Measurements from ENCODE around the gene FAM117A.
"Not testable (repeated sequence)": the region's sequence is repeated elsewhere in the genome, so short reads cannot be mapped to it uniquely, and the experiment has no call there.

Gene FAM117A

GRCh38 chr17:49729069-49729468 lies 34.9 kb downstream of the FAM117A start:
- Histone ChIP-seq H3K27me3 (ENCODE audit: control insufficient read depth, insufficient read depth, low read length) (no peaks in the 10 kb centered on the region), H3K27ac (ENCODE audit: low read depth, low read length) (peak overlapping the region; percentile 77), H3K9ac (ENCODE audit: low read length) (no peak overlapping the region), H3K4me1 (ENCODE audit: control insufficient read depth, insufficient read depth, low read length) (peaks cover 46% of the 10 kb centered on the region), H3K4me3 (ENCODE audit: low read length) (no peak overlapping the region), H3K36me3 (ENCODE audit: control insufficient read depth, insufficient read depth, low read length) (no peaks in the 10 kb centered on the region)

GRCh38 chr17:49728425-49728824 lies 35.5 kb downstream of the FAM117A start:
- Histone ChIP-seq H3K4me1 (ENCODE audit: control insufficient read depth, insufficient read depth, low read length) (peaks cover 53% of the 10 kb centered on the region), H3K27me3 (ENCODE audit: control insufficient read depth, insufficient read depth, low read length) (no peaks in the 10 kb centered on the region), H3K4me3 (ENCODE audit: low read length) (no peak overlapping the region), H3K36me3 (ENCODE audit: control insufficient read depth, insufficient read depth, low read length) (no peaks in the 10 kb centered on the region), H3K9ac (ENCODE audit: low read length) (no peak overlapping the region), H3K27ac (ENCODE audit: low read depth, low read length) (peak overlapping the region; percentile 77)

- Histone ChIP-seq H3K36me3 (ENCODE audit: control insufficient read depth, insufficient read depth, low read length) (no peaks in the 10 kb centered on the region), H3K9ac (ENCODE audit: low read length) (no peak overlapping the region), H3K4me3 (ENCODE audit: low read length) (no peak overlapping the region), H3K27me3 (ENCODE audit: control insufficient read depth, insufficient read depth, low read length) (no peaks in the 10 kb centered on the region), H3K4me1 (ENCODE audit: control insufficient read depth, insufficient read depth, low read length) (peaks cover 61% of the 10 kb centered on the region), H3K27ac (ENCODE audit: low read depth, low read length) (peak overlapping the region; percentile 27)
These were observed 36.6 kb downstream of the FAM117A start for GRCh38 chr17:49727380-49727779.

- no peak overlapping the region for H3K4me3 ChIP-seq (ENCODE audit: low read length)
- H3K27me3 ChIP-seq (ENCODE audit: control insufficient read depth, insufficient read depth, low read length), result no peaks in the 10 kb centered on the region
- peaks cover 57% of the 10 kb centered on the region for H3K4me1 ChIP-seq (ENCODE audit: control insufficient read depth, insufficient read depth, low read length)
- H3K27ac ChIP-seq (ENCODE audit: low read depth, low read length), result peak overlapping the region; percentile 65
- H3K36me3 ChIP-seq (ENCODE audit: control insufficient read depth, insufficient read depth, low read length), result peaks cover 4% of the 10 kb centered on the region
- no peak overlapping the region for H3K9ac ChIP-seq (ENCODE audit: low read length)
These were observed 38.3 kb downstream of the FAM117A start for GRCh38 chr17:49725452-49726130.

- H3K4me1 ChIP-seq (ENCODE audit: control insufficient read depth, insufficient read depth, low read length), result peaks cover 46% of the 10 kb centered on the region
- not testable (repeated sequence) for H3K4me3 ChIP-seq (ENCODE audit: low read length)
- H3K27ac ChIP-seq (ENCODE audit: low read depth, low read length), result peak overlapping the region; percentile 84
These were observed 39.4 kb downstream of the FAM117A start for GRCh38 chr17:49724552-49724951.

DNA sequence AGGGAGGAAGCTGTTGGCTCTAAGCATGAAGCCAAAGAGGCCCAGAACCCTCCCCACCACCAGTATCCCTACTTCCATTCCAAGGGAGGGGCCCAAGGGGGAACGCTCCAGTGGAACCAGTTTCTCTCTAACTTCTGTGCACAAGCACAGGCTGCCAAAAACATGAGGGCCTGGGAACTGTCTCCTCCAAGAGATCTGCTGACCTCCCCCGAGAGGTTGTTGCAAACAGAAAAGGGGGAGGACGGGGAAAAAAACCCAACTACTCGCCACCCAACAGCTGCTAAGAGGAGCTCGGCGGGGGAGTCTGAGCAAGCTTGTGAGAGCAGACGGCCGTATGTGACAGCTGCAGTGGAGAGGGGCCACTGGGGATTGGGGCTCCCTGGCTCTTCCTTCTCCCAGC lies 40.5 kb downstream of the FAM117A start:
- no peak overlapping the region for H3K9ac ChIP-seq (ENCODE audit: low read length)
- H3K4me3 ChIP-seq (ENCODE audit: low read length), result peak overlapping the region; percentile 23
- peak overlapping the region; percentile 84 for H3K27ac ChIP-seq (ENCODE audit: low read depth, low read length)
- peaks cover 16% of the 10 kb centered on the region for H3K36me3 ChIP-seq (ENCODE audit: control insufficient read depth, insufficient read depth, low read length)
- H3K4me1 ChIP-seq (ENCODE audit: control insufficient read depth, insufficient read depth, low read length), result peaks cover 36% of the 10 kb centered on the region
- H3K27me3 ChIP-seq (ENCODE audit: control insufficient read depth, insufficient read depth, low read length), result no peaks in the 10 kb centered on the region

More at GRCh38 chr17:49724552-49724951, 39.4 kb downstream of the FAM117A start:
- H3K9ac ChIP-seq (ENCODE audit: low read length); H3K27me3 ChIP-seq (ENCODE audit: control insufficient read depth, insufficient read depth, low read length): not testable (repeated sequence)
- peaks cover 13% of the 10 kb centered on the region for H3K36me3 ChIP-seq (ENCODE audit: control insufficient read depth, insufficient read depth, low read length)

DNA sequence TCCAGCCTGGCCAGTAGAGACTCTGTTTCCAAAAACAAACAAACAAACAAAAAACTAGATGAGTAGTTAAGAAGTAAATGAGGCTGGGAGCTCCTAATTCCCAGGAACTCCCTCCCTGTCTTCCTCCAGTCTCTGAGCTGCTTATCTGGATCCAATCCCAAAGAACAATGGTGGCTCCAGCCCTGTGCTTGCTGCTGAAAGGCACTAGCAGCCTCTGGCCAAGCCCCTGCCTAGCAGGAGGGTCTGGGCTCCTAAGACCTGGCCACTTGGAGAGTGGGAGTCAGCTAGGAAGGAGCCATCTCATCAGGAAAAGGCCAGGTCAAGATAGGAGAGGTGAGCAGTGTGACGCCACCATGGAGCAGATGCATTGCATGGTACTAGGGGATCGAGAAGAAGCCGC lies 41.9 kb downstream of the FAM117A start:
- H3K4me1 ChIP-seq (ENCODE audit: control insufficient read depth, insufficient read depth, low read length), result peaks cover 32% of the 10 kb centered on the region
- no peaks in the 10 kb centered on the region for H3K27me3 ChIP-seq (ENCODE audit: control insufficient read depth, insufficient read depth, low read length)
- H3K4me3 ChIP-seq (ENCODE audit: low read length), result no peak overlapping the region
- peaks cover 24% of the 10 kb centered on the region for H3K36me3 ChIP-seq (ENCODE audit: control insufficient read depth, insufficient read depth, low read length)
- peak overlapping the region; percentile 4 for H3K9ac ChIP-seq (ENCODE audit: low read length)
- peak overlapping the region; percentile 84 for H3K27ac ChIP-seq (ENCODE audit: low read depth, low read length)

- Histone ChIP-seq H3K9ac (ENCODE audit: low read length) (no peak overlapping the region), H3K27me3 (ENCODE audit: control insufficient read depth, insufficient read depth, low read length) (no peaks in the 10 kb centered on the region), H3K4me3 (ENCODE audit: low read length) (no peak overlapping the region), H3K36me3 (ENCODE audit: control insufficient read depth, insufficient read depth, low read length) (peaks cover 40% of the 10 kb centered on the region), H3K27ac (ENCODE audit: low read depth, low read length) (no peak overlapping the region), H3K4me1 (ENCODE audit: control insufficient read depth, insufficient read depth, low read length) (peaks cover 7% of the 10 kb centered on the region)
These were observed 46.5 kb downstream of the FAM117A start for GRCh38 chr17:49717371-49717861.

DNA sequence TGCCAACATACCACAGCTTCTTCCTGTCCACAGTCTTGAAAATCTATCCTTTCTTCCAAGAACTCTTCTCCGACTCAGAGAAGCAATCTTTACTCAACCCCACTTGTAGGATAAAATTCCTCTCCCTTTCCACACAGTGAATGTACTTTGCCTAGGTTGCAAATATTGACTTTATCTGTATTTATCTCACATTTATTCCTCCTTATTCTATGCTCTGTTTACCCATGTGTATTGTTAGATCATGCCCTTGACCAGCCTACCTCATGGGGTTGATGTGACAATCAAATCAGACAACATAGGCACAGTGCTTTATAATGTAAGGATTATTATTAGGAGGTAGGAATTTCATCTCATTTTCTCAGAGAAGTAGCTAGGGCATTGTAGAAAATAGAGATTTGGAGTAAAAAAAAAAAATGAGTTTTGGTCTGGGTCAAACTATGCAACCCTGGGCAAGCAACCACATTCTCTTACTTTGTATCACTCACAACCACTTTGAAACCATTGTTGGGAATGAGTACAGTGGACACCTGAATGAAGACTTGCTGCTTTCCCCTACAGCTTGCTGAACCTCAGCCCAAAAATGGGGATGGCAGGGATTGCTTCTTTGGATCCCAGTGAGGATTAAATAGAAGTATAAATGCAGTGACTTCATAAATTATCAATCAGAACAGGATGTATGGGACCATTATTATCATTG lies 47.1 kb downstream of the FAM117A start:
- no peak overlapping the region for H3K27ac ChIP-seq (ENCODE audit: low read depth, low read length)
- no peak overlapping the region for H3K9ac ChIP-seq (ENCODE audit: low read length)
- peaks cover 39% of the 10 kb centered on the region for H3K36me3 ChIP-seq (ENCODE audit: control insufficient read depth, insufficient read depth, low read length)
- H3K4me3 ChIP-seq (ENCODE audit: low read length), result no peak overlapping the region
- no peaks in the 10 kb centered on the region for H3K27me3 ChIP-seq (ENCODE audit: control insufficient read depth, insufficient read depth, low read length)
- H3K4me1 ChIP-seq (ENCODE audit: control insufficient read depth, insufficient read depth, low read length), result peaks cover under 1% of the 10 kb centered on the region

- H3K27me3 ChIP-seq (ENCODE audit: control insufficient read depth, insufficient read depth, low read length), result no peaks in the 10 kb centered on the region
- no peak overlapping the region for H3K9ac ChIP-seq (ENCODE audit: low read length)
- H3K36me3 ChIP-seq (ENCODE audit: control insufficient read depth, insufficient read depth, low read length), result peaks cover 47% of the 10 kb centered on the region
These were observed 48.1 kb downstream of the FAM117A start for GRCh38 chr17:49715717-49716279.

DNA sequence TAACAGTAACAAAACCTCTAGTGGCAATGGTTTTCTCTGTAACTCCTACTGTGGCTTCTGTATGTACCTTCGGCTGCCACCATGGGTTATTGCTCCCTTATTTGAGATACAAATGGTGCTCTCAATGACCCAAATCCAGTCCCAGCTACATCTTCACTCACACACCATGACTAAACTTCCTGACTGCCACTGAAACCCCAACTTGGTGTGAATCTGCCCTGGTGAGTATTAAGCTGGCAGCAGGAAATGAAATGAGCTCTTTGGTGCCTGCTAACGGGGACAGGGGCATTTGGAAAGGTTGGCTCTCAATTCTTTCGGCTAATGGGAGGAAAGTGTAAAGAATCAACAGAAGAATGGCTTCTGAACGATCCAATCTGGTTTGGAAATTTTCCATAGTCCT lies 48.7 kb downstream of the FAM117A start:
- Histone ChIP-seq H3K27ac (ENCODE audit: low read depth, low read length) (no peak overlapping the region), H3K4me3 (ENCODE audit: low read length) (no peak overlapping the region), H3K36me3 (ENCODE audit: control insufficient read depth, insufficient read depth, low read length) (peaks cover 45% of the 10 kb centered on the region), H3K4me1 (ENCODE audit: control insufficient read depth, insufficient read depth, low read length) (no peaks in the 10 kb centered on the region), H3K9ac (ENCODE audit: low read length) (no peak overlapping the region), H3K27me3 (ENCODE audit: control insufficient read depth, insufficient read depth, low read length) (no peaks in the 10 kb centered on the region)

More at GRCh38 chr17:49715717-49716279, 48.1 kb downstream of the FAM117A start:
- H3K4me1 ChIP-seq (ENCODE audit: control insufficient read depth, insufficient read depth, low read length), result no peaks in the 10 kb centered on the region
- no peak overlapping the region for H3K4me3 ChIP-seq (ENCODE audit: low read length)
- no peak overlapping the region for H3K27ac ChIP-seq (ENCODE audit: low read depth, low read length)

GRCh38 chr17:49708515-49709183 lies 55.3 kb downstream of the FAM117A start:
- H3K9ac ChIP-seq (ENCODE audit: low read length), result no peak overlapping the region

More at GRCh38 chr17:49708515-49709183, 55.3 kb downstream of the FAM117A start:
- no peaks in the 10 kb centered on the region for H3K27me3 ChIP-seq (ENCODE audit: control insufficient read depth, insufficient read depth, low read length)
- peaks cover 12% of the 10 kb centered on the region for H3K4me1 ChIP-seq (ENCODE audit: control insufficient read depth, insufficient read depth, low read length)
- peak overlapping the region; percentile 48 for H3K4me3 ChIP-seq (ENCODE audit: low read length)
- H3K27ac ChIP-seq (ENCODE audit: low read depth, low read length), result peak overlapping the region; percentile 94
- H3K36me3 ChIP-seq (ENCODE audit: control insufficient read depth, insufficient read depth, low read length), result peaks cover 28% of the 10 kb centered on the region

Data from rectal smooth muscle tissue (tissue), 1 donor.